HepG2 (cell line): Measurements from ENCODE around the gene GPD1. TPM values are rescaled to one million over a fixed set of nuclear protein-coding genes. Genes with fewer than 3 reads are reported as not detected.

Source experiments
- ARID4A ChIP-seq: sonication (generic); formaldehyde crosslinking; IDR thresholded peaks from 2 replicates; pipeline ENCODE4 v1.5.0; 2020; ENCODE audit warnings: mild to moderate bottlenecking, missing genetic modification reagents, borderline replicate concordance
- ARID5B ChIP-seq: IDR thresholded peaks from 2 replicates; pipeline ENCODE4 v1.4.0; 2020; ENCODE audit warnings: mild to moderate bottlenecking, missing genetic modification reagents
- CBX5 ChIP-seq: sonication (generic); formaldehyde crosslinking; IDR thresholded peaks from 2 replicates; pipeline ENCODE4 v1.4.0; 2020; ENCODE audit warnings: missing genetic modification reagents, borderline replicate concordance
- CREBL2 ChIP-seq: sonication (generic); formaldehyde crosslinking; IDR thresholded peaks from 2 replicates; pipeline ENCODE4 v1.8.1; 2023; ENCODE audit warnings: missing genetic modification reagents, mild to moderate bottlenecking, borderline replicate concordance
- DDIT3 ChIP-seq: sonication (generic); formaldehyde crosslinking; IDR thresholded peaks from 2 replicates; pipeline ENCODE4 v1.4.0; 2020; ENCODE audit warnings: mild to moderate bottlenecking, missing genetic modification reagents
- FOXA1 ChIP-seq, 2 experiments: fragments of 450-650 bp in 1 of 2; sonication (generic) in 1 of 2; formaldehyde crosslinking in 1 of 2; IDR thresholded peaks; 2 replicates each; pipeline versions ENCODE4 v1.4.0 to v1.6.1; 2016 to 2020; ENCODE audit warnings: missing genetic modification reagents in 1 of 2
- JDP2 ChIP-seq: sonication (generic); formaldehyde crosslinking; IDR thresholded peaks from 2 replicates; pipeline ENCODE4 v1.8.1; 2022; ENCODE audit warnings: missing genetic modification reagents, borderline replicate concordance
- KMT2B ChIP-seq: IDR thresholded peaks from 2 replicates; pipeline ENCODE4 v1.6.1; 2016; ENCODE audit warnings: missing genetic modification reagents, missing compliant biosample characterization
- MBNL3 ChIP-seq: fragments of 250-450 bp; sonication (Bioruptor Pico); conservative IDR thresholded peaks from 2 replicates; pipeline ENCODE4 v1.8.0; 2022; ENCODE audit warnings: mild to moderate bottlenecking, inconsistent platforms
- NFKB2 ChIP-seq: sonication (generic); formaldehyde crosslinking; IDR thresholded peaks from 2 replicates; pipeline ENCODE4 v1.4.0; 2020; ENCODE audit warnings: missing genetic modification reagents, borderline replicate concordance
- ZBTB49 ChIP-seq: sonication (generic); formaldehyde crosslinking; IDR thresholded peaks from 2 replicates; pipeline ENCODE4 v1.4.0; 2020; ENCODE audit warnings: missing genetic modification reagents, borderline replicate concordance
- ZMAT3 ChIP-seq: sonication (generic); formaldehyde crosslinking; conservative IDR thresholded peaks from 2 replicates; pipeline ENCODE4 v1.7.0; 2021; ENCODE audit warnings: missing genetic modification reagents
- ZMYM2 ChIP-seq: sonication (generic); formaldehyde crosslinking; IDR thresholded peaks from 2 replicates; pipeline ENCODE4 v1.8.0; 2022; ENCODE audit warnings: mild to moderate bottlenecking, missing genetic modification reagents
- ZNF607 ChIP-seq: sonication (generic); formaldehyde crosslinking; IDR thresholded peaks from 2 replicates; pipeline ENCODE4 v1.5.1; 2020; ENCODE audit warnings: missing genetic modification reagents, mild to moderate bottlenecking, borderline replicate concordance
- ZSCAN5A ChIP-seq: sonication (generic); formaldehyde crosslinking; IDR thresholded peaks from 2 replicates; pipeline ENCODE4 v1.8.0; 2022; ENCODE audit warnings: mild to moderate bottlenecking, missing genetic modification reagents, borderline replicate concordance
- polyA plus RNA-seq, 8 experiments: library from polyadenylated mRNA; depleted of rRNA in 3 of 8; stranded (reverse) in 7 of 8; unstranded in 1 of 8; fragments of >200 nt; fragmentation: Illumina TruSeq in 4 of 8; extraction: Trizol in 4 of 8; gene quantifications; 2 replicates each; pipeline versions ENCODE4 v1.2.1 to v1.2.3, GENCODE V29; 2011 to 2016; ENCODE audit warnings: low read depth in 4 of 8, missing spikeins in 1 of 8, mixed read lengths in 1 of 8; ENCODE audit not compliant: insufficient read depth in 1 of 8
- total RNA-seq, 5 experiments: library from RNA; depleted of rRNA; stranded (reverse); fragments of >200 nt; fragmentation: Illumina TruSeq; extraction: Trizol; gene quantifications; 2 replicates each; pipeline ENCODE4 v1.2.3, GENCODE V29; 2016; ENCODE audit warnings: low read depth in 1 of 5

Gene GPD1
- total and polyA plus RNA-seq, 2 of the 13 experiments (the other 11 are each of a cell fraction or from before 2014, with no cell fraction given), result 3.7 to 30.6 TPM

- no peak; the same call in 1 of the 2 replicates for TF ChIP-seq ARID4A (CRISPR knock-in tag)
- TF ChIP-seq CREBL2 (CRISPR knock-in tag), result no peak
- TF ChIP-seq CBX5 (CRISPR knock-in tag), result no peak
- TF ChIP-seq ZMAT3 (CRISPR knock-in tag), result no peak
- no peak for TF ChIP-seq ZMYM2 (CRISPR knock-in tag)
- TF ChIP-seq ZNF607, result 0 out of 2 replicates have a peak, but pooled peaks have one; percentile 26
- TF ChIP-seq ZBTB49 (CRISPR knock-in tag), result no peak
- no peak for TF ChIP-seq JDP2 (CRISPR knock-in tag)
- no peak for TF ChIP-seq MBNL3 (CRISPR knock-in tag)
- 0 out of 2 replicates have a peak, but pooled peaks have one; percentile 5 for TF ChIP-seq ARID5B
- TF ChIP-seq FOXA1 (IDR thresholded peaks at IDR 0.05), result no peak
- peak; percentile 53; the same call in 1 of the 2 replicates for TF ChIP-seq FOXA1 (CRISPR knock-in tag; IDR thresholded peaks at IDR 0.05)
- no peak for TF ChIP-seq DDIT3 (CRISPR knock-in tag)
- TF ChIP-seq ZSCAN5A (CRISPR knock-in tag), result no peak
- no peak for TF ChIP-seq NFKB2 (CRISPR knock-in tag)
- TF ChIP-seq KMT2B (CRISPR knock-in tag), result 0 out of 2 replicates have a peak, but pooled peaks have one; percentile 14
Observed at GRCh38 chr12:50088577-50089335, 15.1 kb upstream of the GPD1 start (continued).
